ENCODE results near the gene RPIA.

The RPIA gene

DNA sequence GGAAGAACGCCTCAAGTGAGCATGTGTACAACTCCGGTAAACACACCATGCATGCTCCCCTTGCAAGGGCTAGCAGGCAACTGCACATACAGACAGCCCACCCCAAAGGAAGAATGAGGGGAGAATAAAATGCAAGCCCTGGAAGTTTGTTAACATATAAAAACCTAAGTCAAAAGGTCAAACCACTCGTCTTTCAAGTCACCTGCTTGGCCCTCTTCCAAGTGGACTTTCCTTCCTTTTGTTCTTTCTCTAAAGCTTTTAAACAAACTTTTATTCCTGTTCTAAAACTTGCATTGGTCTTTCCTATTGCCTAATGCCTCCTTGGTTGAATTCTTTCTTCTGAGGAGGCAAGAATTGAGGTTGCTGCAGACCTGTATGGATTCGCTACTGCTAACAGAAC is 5.2 kb upstream of the RPIA start:
- DNase-seq: no peak

- DNase-seq: no peak
Observed at GRCh38 chr2:88687384-88687783, 4.1 kb upstream of the RPIA start.

DNA sequence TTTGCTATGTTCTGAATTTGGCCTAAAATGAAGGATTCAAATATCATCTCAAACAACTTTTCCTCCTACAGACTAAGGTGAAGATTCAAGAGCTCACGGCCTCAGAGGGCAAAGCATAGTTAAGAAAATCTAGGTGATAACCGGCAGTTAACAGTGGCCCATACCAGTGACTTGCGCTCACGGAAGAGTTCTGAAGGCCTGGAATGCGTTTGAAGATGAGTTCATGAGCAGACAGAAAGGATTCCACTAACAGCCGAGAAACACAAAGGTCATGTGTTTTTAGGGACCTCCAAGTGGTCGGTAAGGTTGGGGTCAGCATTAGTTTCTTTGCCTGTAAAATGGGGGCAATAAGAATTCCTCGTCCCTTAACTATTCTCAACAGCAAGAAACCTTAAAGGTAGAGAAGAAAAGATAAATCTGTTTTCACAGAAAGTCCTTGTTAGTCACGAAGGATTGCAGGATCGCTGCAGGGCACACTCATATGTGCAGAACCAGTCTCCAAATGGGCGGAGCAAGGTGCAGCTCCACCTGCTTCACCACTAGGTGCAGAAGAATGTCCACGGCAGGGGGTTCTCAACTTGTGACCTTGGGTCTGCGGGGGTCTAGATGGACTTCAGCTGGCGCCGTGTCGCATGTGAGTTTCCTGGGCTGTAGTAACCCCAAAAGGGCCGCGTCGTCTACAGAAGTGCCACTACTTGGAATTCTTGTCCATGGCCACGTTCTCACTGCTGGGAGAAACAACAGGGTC is 708 bp upstream of the RPIA start:
- no peak for DNase-seq

- DNase-seq: no peak
Observed at GRCh38 chr2:88692187-88692586, 714 bp downstream of the RPIA start.

- no peak for DNase-seq
Observed at GRCh38 chr2:88693911-88694414, 2.5 kb downstream of the RPIA start.

GRCh38 chr2:88696611-88697010 is 5.1 kb downstream of the RPIA start:
- DNase-seq: no peak

DNA sequence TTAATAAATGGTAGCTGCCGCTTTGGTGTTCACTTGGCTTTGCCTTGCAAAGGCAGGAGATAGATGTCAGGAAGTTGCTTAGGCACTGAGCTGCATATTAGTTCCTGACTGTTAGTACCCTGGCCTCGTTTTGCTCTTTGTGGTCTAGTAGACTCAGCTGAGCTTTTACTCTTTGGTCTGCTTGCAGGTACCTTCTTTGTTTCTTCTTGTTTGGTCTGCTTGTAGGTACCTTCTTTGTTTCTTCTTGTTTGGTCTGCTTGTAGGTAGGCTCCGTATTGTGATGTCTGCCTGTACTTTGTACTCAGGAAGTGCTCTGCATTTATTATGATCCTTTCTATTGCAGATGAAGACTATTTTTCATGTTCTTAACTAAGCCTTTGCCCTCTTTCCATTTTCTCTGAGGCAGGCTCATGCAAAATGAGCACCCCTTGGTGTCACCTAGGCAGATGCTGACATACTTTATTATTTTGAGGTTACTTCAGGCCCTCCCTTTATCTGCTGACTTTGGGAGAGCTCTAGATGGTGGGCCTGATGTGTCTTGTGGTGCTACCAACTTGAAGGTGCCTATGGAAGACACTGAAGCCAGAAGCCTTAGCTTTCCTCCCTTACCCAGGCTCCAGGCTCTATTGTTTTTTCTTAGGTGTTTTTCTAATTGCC is 6.0 kb downstream of the RPIA start:
- no peak for DNase-seq

DNA sequence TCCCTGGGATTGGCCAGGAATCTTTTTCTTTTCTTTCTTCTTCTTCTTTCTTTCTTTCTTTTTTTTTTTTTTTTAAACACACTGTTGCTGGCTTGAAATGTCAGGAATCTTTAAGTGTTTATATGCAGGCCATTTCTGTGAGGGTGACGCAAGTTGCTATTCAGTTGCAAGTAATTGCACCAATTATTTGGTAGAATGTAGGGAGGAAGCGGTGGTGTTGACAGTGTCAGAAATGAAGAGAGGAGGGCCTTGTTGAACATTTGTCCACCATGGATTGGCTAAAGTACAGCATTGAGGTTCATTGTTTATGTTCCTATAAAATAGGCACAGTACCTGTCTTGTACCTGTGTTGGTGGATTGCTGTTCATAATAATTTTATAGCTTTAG is 6.5 kb downstream of the RPIA start:
- no peak for DNase-seq

GRCh38 chr2:88698498-88699233 is 7.2 kb downstream of the RPIA start:
- no peak for DNase-seq

DNA sequence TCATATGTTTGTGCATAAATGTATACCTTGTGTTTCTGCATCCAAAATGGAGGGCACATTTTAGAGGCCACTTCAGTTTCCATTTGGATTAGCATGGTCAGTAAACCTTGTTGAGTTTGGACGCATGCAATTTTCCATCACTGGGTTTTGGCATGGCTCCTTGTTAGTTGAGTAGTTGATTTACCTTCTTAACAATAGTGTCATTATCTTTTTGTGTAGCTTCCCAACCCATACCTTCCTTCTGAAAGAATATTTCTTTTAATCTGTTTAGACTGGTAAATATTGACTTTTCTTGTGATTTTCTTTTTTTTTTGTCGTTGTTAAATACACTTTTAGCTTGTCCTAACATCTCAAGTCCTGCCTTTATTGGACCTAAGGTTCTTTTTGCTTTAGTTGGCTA is 15.5 kb downstream of the RPIA start:
- DNase-seq: no peak

DNA sequence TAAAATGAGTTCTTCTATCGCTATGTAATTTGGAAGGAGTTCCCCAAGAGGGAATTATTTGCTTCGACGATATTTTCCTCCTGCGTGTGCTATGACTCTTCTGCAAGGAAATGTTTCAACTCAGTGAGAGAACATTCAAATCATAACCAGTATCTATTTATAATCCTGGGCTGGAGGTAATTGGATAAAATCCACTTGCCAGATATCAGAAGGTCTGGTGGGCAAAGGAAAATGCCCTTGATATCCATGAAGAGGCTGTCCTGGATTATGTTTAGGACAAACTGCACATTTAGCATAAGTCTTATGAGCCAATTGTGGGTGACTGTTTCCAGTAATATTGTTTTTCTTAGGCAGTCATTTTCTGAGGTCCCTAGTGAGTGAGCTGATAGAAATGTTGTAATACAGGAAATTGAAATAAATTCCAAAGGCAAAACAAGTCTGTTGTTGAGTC is 17.7 kb downstream of the RPIA start:
- DNase-seq: no peak

GRCh38 chr2:88711289-88711688 is 19.8 kb downstream of the RPIA start:
- no peak for DNase-seq

GRCh38 chr2:88711897-88712296 is 20.4 kb downstream of the RPIA start:
- no peak for DNase-seq

- no peak for DNase-seq
Observed at GRCh38 chr2:88713408-88713807, 21.9 kb downstream of the RPIA start.

DNA sequence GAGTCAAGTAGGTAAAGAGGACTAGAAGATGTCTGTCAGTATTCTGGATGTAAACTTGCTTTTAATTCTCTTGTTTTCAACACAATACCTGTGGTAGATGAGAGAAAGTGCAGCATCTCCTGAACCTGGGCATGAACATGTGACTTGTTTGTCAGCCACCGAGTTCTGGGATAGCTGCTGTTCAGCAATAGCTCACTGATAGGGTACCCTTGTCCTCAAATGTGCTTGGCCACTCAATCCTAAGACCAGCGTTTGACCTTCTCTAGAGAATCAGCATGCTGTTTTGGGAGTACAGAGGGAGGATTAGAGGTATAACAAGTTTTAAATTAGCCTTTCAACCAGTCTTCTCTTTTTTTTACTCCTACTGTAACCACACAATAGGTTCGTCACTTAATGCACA is 23.2 kb downstream of the RPIA start:
- no peak for DNase-seq

- no peak for DNase-seq
Observed at GRCh38 chr2:88720399-88720798, 28.9 kb downstream of the RPIA start.

- DNase-seq: no peak
Observed at GRCh38 chr2:88721268-88721667, 29.8 kb downstream of the RPIA start.

DNA sequence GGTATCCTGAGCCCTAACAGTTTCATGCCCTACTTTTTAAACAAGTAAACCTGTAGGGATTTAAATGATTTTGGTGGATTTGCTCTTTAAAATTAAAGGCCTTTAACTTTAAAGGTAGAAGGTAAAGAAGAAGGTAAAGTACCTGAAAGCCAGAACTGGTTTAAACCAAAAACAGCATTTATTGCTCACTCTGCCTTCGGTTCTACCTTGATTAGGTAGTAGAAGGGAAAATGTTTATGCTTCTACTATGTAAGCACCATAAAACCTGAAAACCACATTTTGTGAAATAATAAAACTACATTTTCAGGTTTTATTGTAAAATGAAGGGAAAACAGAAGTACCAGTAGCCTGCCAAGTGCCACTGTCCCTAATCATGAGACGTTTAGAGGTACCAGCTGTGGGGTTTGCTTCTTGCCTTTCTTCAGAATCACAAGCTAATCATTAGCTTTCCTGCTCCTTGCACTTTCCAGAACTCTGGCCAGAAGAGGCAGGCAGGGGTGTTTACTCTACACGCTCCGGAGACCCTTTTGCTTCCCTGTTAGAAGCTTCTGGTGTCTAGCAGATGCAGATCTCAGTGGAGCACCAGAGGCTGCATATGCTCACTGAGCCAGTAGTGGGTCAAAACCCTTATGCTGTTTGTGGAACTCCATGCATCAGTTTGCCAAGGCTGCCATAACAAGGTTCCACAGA is 33.3 kb downstream of the RPIA start:
- DNase-seq: no peak

GRCh38 chr2:88729061-88729745 is 37.7 kb downstream of the RPIA start:
- DNase-seq: no peak

DNA sequence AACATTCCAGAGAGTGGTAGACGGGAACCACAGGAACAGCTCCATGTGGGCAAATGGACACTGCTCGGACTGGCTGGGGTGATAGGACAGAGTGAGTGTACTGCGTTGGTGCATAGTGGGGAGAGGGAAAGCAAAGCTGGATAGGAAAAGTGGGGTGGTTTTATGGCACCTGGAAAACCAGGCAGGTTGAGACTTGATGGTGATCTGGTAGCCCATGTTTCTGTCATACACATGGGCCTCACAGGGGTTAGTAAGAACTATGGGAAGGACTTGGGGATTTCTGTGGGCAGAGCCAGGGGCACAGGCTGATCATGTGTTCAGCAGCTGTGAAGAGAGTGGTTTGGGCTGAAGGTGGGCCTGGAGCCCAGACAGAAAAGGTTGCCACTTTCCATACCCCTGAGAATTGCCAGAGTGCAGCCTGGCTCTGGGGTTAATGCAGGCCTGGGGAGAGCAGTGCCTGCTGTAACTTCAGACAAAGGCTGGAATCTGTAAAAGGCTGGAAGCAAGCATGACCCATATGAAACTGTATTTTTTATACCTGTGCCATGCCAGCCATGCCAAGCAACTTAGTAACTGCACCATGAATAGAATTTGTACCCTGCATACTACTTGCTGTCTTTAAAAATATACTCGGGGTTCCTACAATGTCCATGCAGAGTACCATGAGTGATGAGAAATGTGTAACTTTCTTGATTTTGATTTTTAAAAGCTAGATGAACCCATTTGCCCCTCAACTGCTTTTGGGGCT is 41.9 kb downstream of the RPIA start:
- DNase-seq: no peak

DNA sequence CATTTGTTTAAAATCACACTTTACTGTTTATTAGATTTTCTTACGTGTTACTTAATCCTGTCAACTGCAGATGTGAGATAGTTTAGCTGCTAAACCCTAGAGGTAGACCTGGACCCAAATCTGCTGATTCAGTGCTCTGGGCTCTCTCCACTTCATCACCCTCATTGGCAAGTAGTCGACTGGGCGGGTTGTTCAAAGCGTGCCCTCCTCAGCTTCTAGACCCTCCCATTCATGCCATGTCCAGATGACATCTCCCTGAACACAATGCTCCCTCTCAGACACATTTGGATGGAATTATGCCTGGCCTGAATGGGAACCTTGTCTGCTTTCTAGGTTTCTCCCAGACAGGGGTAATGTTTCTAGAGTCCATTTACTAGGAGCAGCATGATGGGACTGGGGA is 43.7 kb downstream of the RPIA start:
- no peak for DNase-seq

GRCh38 chr2:88735853-88736252 is 44.4 kb downstream of the RPIA start:
- no peak for DNase-seq

Measured in NCI-H1105 (cell line).